Neural crest cell (in vitro differentiated cells): ENCODE results near the gene HOXC11. TPM values are rescaled to one million over a fixed set of nuclear protein-coding genes. Genes with fewer than 3 reads are reported as not detected.

Experiments
- DNase-seq: peaks from one replicate; pipeline ENCODE4 v3.0.0; 2021; ENCODE audit warnings: low read depth, mixed read lengths, low spot score
- H3K27ac Mint-ChIP-seq: one replicate; pipeline ENCODE4 v1.8.0; 2021; ENCODE audit warnings: mild to moderate bottlenecking, mixed read lengths; ENCODE audit not compliant: unreplicated experiment
- H3K27me3 Mint-ChIP-seq: 2 replicates; pipeline ENCODE4 v1.8.0; 2021; ENCODE audit warnings: low read depth, mild to moderate bottlenecking, mixed read lengths
- H3K36me3 Mint-ChIP-seq: 2 replicates; pipeline ENCODE4 v1.8.0; 2021; ENCODE audit warnings: low read depth, mild to moderate bottlenecking, mixed read lengths
- H3K4me1 Mint-ChIP-seq: 2 replicates; pipeline ENCODE4 v1.8.0; 2021; ENCODE audit warnings: mixed read lengths
- H3K4me3 Mint-ChIP-seq: one replicate; pipeline ENCODE4 v1.8.0; 2021; ENCODE audit warnings: mild to moderate bottlenecking, mixed read lengths
- H3K9me3 Mint-ChIP-seq: 2 replicates; pipeline ENCODE4 v1.8.0; 2021; ENCODE audit warnings: mixed read lengths
- CTCF ChIP-seq: fragments of 200-600 bp; sonication (generic); conservative IDR thresholded peaks from 2 replicates; pipeline ENCODE4 v1.5.0; 2021; ENCODE audit warnings: antibody characterized with exemption, mild to moderate bottlenecking
- total RNA-seq: library from RNA; stranded (reverse); gene quantifications from 2 replicates; pipeline ENCODE4 v1.2.1, GENCODE V29; 2021

HOXC11 gene
- total RNA-seq, 1 donor from 2014 or later = not detected

- Mint-ChIP-seq H3K27me3 (peaks cover 100% of the 10 kb centered on the region), H3K4me1 (no peaks in the 10 kb centered on the region), H3K27ac (no peak overlapping the region), H3K9me3 (no peaks in the 10 kb centered on the region), H3K36me3 (no peaks in the 10 kb centered on the region), H3K4me3 (peak overlapping the region; percentile 11)
- TF ChIP-seq CTCF = no peak
- DNase-seq = no peak
These were observed 5.5 kb upstream of the HOXC11 start for GRCh38 chr12:53967421-53967925.

- no peak for DNase-seq
- no peak for TF ChIP-seq CTCF
- no peaks in the 10 kb centered on the region for H3K4me1 Mint-ChIP-seq
- H3K4me3 Mint-ChIP-seq = no peak overlapping the region
- no peaks in the 10 kb centered on the region for H3K9me3 Mint-ChIP-seq
- no peak overlapping the region for H3K27ac Mint-ChIP-seq
- peaks cover 5% of the 10 kb centered on the region for H3K36me3 Mint-ChIP-seq
- peaks cover 100% of the 10 kb centered on the region for H3K27me3 Mint-ChIP-seq
These were observed 4.5 kb upstream of the HOXC11 start for GRCh38 chr12:53968214-53969127.

GRCh38 chr12:53969588-53970259 lies 3.2 kb upstream of the HOXC11 start:
- DNase-seq = no peak
- Mint-ChIP-seq H3K4me1 (no peaks in the 10 kb centered on the region), H3K36me3 (peaks cover 5% of the 10 kb centered on the region), H3K4me3 (no peak overlapping the region), H3K27ac (no peak overlapping the region), H3K9me3 (no peaks in the 10 kb centered on the region), H3K27me3 (peaks cover 98% of the 10 kb centered on the region)
- TF ChIP-seq CTCF = no peak

GRCh38 chr12:53970451-53970850 lies 2.5 kb upstream of the HOXC11 start:
- DNase-seq = no peak
- Mint-ChIP-seq H3K9me3 (no peaks in the 10 kb centered on the region), H3K4me3 (no peak overlapping the region), H3K36me3 (peaks cover 5% of the 10 kb centered on the region), H3K27me3 (peaks cover 98% of the 10 kb centered on the region), H3K4me1 (no peaks in the 10 kb centered on the region), H3K27ac (no peak overlapping the region)
- TF ChIP-seq CTCF = no peak

GRCh38 chr12:53971129-53971528 lies 1.8 kb upstream of the HOXC11 start:
- no peak for TF ChIP-seq CTCF
- Mint-ChIP-seq H3K4me1 (no peaks in the 10 kb centered on the region), H3K27ac (no peak overlapping the region), H3K27me3 (peaks cover 98% of the 10 kb centered on the region), H3K36me3 (peaks cover 7% of the 10 kb centered on the region), H3K9me3 (no peaks in the 10 kb centered on the region), H3K4me3 (no peak overlapping the region)
- no peak for DNase-seq
